Neuronal stem cell (in vitro differentiated cells): Measurements from ENCODE around the gene ACP3.
A peak's percentile ranks its signal among the peaks of the same experiment; 100 is the strongest.
"Not testable (repeated sequence)": the region's sequence is repeated elsewhere in the genome, so short reads cannot be mapped to it uniquely, and the experiment has no call there.

Experiments
- DNase-seq: peaks from one replicate; pipeline ENCODE4 v3.0.0-alpha.2; 2013; ENCODE audit warnings: low spot score
- H2AFZ ChIP-seq: one replicate; pipeline ENCODE4 v1.6.1; 2013; ENCODE audit warnings: mild to moderate bottlenecking, low read length, inconsistent platforms
- H2AK5ac ChIP-seq: 2 replicates; pipeline ENCODE4 v1.6.1; 2013; ENCODE audit warnings: low read depth, mild to moderate bottlenecking, inconsistent platforms, low read length, moderate library complexity, mixed read lengths
- H2BK120ac ChIP-seq: 2 replicates; pipeline ENCODE4 v1.6.1; 2013; ENCODE audit warnings: low read depth, mild to moderate bottlenecking, inconsistent platforms, low read length, moderate library complexity, mixed read lengths
- H2BK12ac ChIP-seq: one replicate; pipeline ENCODE4 v1.6.1; 2013; ENCODE audit warnings: low read length, inconsistent platforms
- H2BK15ac ChIP-seq: 2 replicates; pipeline ENCODE4 v1.6.1; 2013; ENCODE audit warnings: mild to moderate bottlenecking, low read length, inconsistent platforms, mixed read lengths
- H2BK5ac ChIP-seq: one replicate; pipeline ENCODE4 v1.6.1; 2013; ENCODE audit warnings: inconsistent platforms, mild to moderate bottlenecking, low read length, moderate library complexity
- H3K14ac ChIP-seq: one replicate; pipeline ENCODE4 v1.6.1; 2013; ENCODE audit warnings: low read length, inconsistent platforms
- H3K18ac ChIP-seq: 2 replicates; pipeline ENCODE4 v1.6.1; 2013; ENCODE audit warnings: low read length, inconsistent platforms
- H3K23ac ChIP-seq: 2 replicates; pipeline ENCODE4 v1.6.1; 2013; ENCODE audit warnings: low read depth, mild to moderate bottlenecking, mixed read lengths, low read length, inconsistent platforms; ENCODE audit not compliant: poor library complexity
- H3K27ac ChIP-seq: replicated peaks from 3 replicates; pipeline ENCODE4 v1.5.1; 2013; ENCODE audit warnings: low read length, inconsistent platforms
- H3K27me3 ChIP-seq, 3 experiments: 2 replicates each; pipeline ENCODE4 v1.6.1; 2013; ENCODE audit warnings: low read length in 3 of 3, mild to moderate bottlenecking in 2 of 3, inconsistent platforms in 1 of 3, low read depth in 1 of 3, mixed read lengths in 1 of 3, moderate library complexity in 1 of 3; ENCODE audit not compliant: control insufficient read depth in 3 of 3, insufficient read depth in 3 of 3
- H3K36me3 ChIP-seq, 2 donors: replicated peaks in 1 of 2; 2 replicates each; pipeline ENCODE4 v1.6.1; 2013; ENCODE audit warnings: low read length in 2 of 2; ENCODE audit not compliant: control insufficient read depth in 2 of 2, insufficient read depth in 2 of 2
- H3K4ac ChIP-seq: 2 replicates; pipeline ENCODE4 v1.6.1; 2013; ENCODE audit warnings: inconsistent platforms, mild to moderate bottlenecking, low read length, moderate library complexity
- H3K4me1 ChIP-seq, 2 donors: 1 replicate in 1 of 2; 2 replicates in 1 of 2; pipeline ENCODE4 v1.6.1; 2013; ENCODE audit warnings: low read length in 2 of 2, low read depth in 1 of 2; ENCODE audit not compliant: control insufficient read depth in 2 of 2, insufficient read depth in 1 of 2
- H3K4me2 ChIP-seq: one replicate; pipeline ENCODE4 v1.6.1; 2013; ENCODE audit warnings: mild to moderate bottlenecking, low read length, inconsistent platforms; ENCODE audit not compliant: insufficient read depth, poor library complexity, severe bottlenecking
- H3K4me3 ChIP-seq, 2 donors: 2 replicates each; pipeline ENCODE4 v1.5.1; 2013; ENCODE audit warnings: low read length in 2 of 2, mild to moderate bottlenecking in 2 of 2, inconsistent platforms in 1 of 2, moderate library complexity in 1 of 2
- H3K79me1 ChIP-seq: one replicate; pipeline ENCODE4 v1.6.1; 2013; ENCODE audit warnings: low read depth, mild to moderate bottlenecking, inconsistent platforms, low read length, moderate library complexity
- H3K9ac ChIP-seq: one replicate; pipeline ENCODE4 v1.6.1; 2013; ENCODE audit warnings: mild to moderate bottlenecking, low read depth, low read length, inconsistent platforms; ENCODE audit not compliant: poor library complexity
- H3K9me3 ChIP-seq, 2 donors: replicated peaks in 1 of 2; 2 replicates each; pipeline versions ENCODE3 to v1.6.1; 2013; ENCODE audit warnings: low read length in 2 of 2, mild to moderate bottlenecking in 2 of 2, inconsistent platforms in 1 of 2, low read depth in 1 of 2, mixed read lengths in 1 of 2, moderate library complexity in 1 of 2; ENCODE audit not compliant: control insufficient read depth in 2 of 2, insufficient read depth in 1 of 2
- H4K8ac ChIP-seq: one replicate; pipeline ENCODE4 v1.6.1; 2013; ENCODE audit warnings: low read depth, mild to moderate bottlenecking, inconsistent platforms, low read length, moderate library complexity
- H4K91ac ChIP-seq: one replicate; pipeline ENCODE4 v1.6.1; 2013; ENCODE audit warnings: low read length, low read depth, mild to moderate bottlenecking, inconsistent platforms; ENCODE audit not compliant: poor library complexity
- WGBS, 2 donors: extraction: QIAGEN DNeasy Blood & Tissue Kit; methylation state at CpG; one replicate each; pipeline ENCODE4 v1.1.7; 2013; ENCODE audit warnings: missing lambda C conversion rate in 2 of 2, mixed read lengths in 1 of 2; ENCODE audit not compliant: insufficient read length in 2 of 2, insufficient replicate concordance in 1 of 2; ENCODE audit errors: extremely low coverage in 2 of 2; 5-methylcytosine and 5-hydroxymethylcytosine counted together

Gene ACP3

GRCh38 chr3:132382688-132383194 lies 65.5 kb downstream of the ACP3 start:
- Histone ChIP-seq H3K9ac (no peak overlapping the region), H3K4me2 (no peak overlapping the region), H2AK5ac (no peak overlapping the region), H4K91ac (no peak overlapping the region), H3K9me3 (peaks cover 0 to 2% of the 10 kb centered on the region in 2 donors), H2BK15ac (no peak overlapping the region), H3K27me3 (peaks cover 0 to 5% (median 0%) of the 10 kb centered on the region in 3 experiments), H3K27ac (no peak overlapping the region), H4K8ac (no peak overlapping the region), H2BK5ac (no peak overlapping the region), H3K4me3 (no peak overlapping the region), H3K23ac (no peak overlapping the region), H3K18ac (peak overlapping the region; percentile 11), H3K4me1 (peaks cover 10 to 11% of the 10 kb centered on the region in 2 donors), H3K79me1 (no peaks in the 10 kb centered on the region), H2BK12ac (no peak overlapping the region), H2BK120ac (no peak overlapping the region), H3K36me3 (no peaks in the 10 kb centered on the region), H2AFZ (peak overlapping the region; percentile 29), H3K4ac (no peak overlapping the region), H3K14ac (peak overlapping the region; percentile 10)
- DNase-seq, result no peak

- Histone ChIP-seq H3K4me2 (no peak overlapping the region), H3K4me3 (no peak overlapping the region), H3K23ac (no peak overlapping the region), H3K4ac (no peak overlapping the region), H2BK12ac (no peak overlapping the region), H3K18ac (no peak overlapping the region), H3K9ac (no peak overlapping the region), H3K9me3 (peaks cover 0 to 2% of the 10 kb centered on the region in 2 donors), H3K27me3 (peaks cover 0 to 5% (median 0%) of the 10 kb centered on the region in 3 experiments), H3K4me1 (peaks cover 10 to 11% of the 10 kb centered on the region in 2 donors), H3K79me1 (no peaks in the 10 kb centered on the region), H2BK5ac (no peak overlapping the region), H2AK5ac (no peak overlapping the region), H4K91ac (no peak overlapping the region), H2AFZ (no peak overlapping the region), H4K8ac (no peak overlapping the region), H3K14ac (no peak overlapping the region), H3K36me3 (no peaks in the 10 kb centered on the region), H2BK120ac (no peak overlapping the region), H2BK15ac (no peak overlapping the region), H3K27ac (no peak overlapping the region)
- no peak for DNase-seq
- no CpG with 5 or more reads among the region's 8 CpGs for WGBS, 2 donors
These were observed 69.1 kb downstream of the ACP3 start for GRCh38 chr3:132386259-132386658.

- not testable (repeated sequence) for H3K18ac ChIP-seq, H3K4ac ChIP-seq, H2AFZ ChIP-seq, H3K9me3 ChIP-seq, H3K79me1 ChIP-seq, H3K9ac ChIP-seq, H2BK12ac ChIP-seq, H3K27me3 ChIP-seq, H2BK5ac ChIP-seq, H4K91ac ChIP-seq, H3K4me2 ChIP-seq, H2BK15ac ChIP-seq, H2BK120ac ChIP-seq, H2AK5ac ChIP-seq, H3K27ac ChIP-seq, H3K36me3 ChIP-seq, H3K14ac ChIP-seq, DNase-seq, H3K23ac ChIP-seq, H3K4me1 ChIP-seq, H4K8ac ChIP-seq, H3K4me3 ChIP-seq
- WGBS, 2 donors, result no CpG with 5 or more reads among the region's 1 CpG
These were observed 75.5 kb downstream of the ACP3 start for GRCh38 chr3:132392675-132393074.

GRCh38 chr3:132394320-132394719 lies 77.1 kb downstream of the ACP3 start:
- Histone ChIP-seq H3K18ac (no peak overlapping the region), H3K4ac (no peak overlapping the region), H4K8ac (no peak overlapping the region), H3K9ac (no peak overlapping the region), H4K91ac (no peak overlapping the region), H3K14ac (no peak overlapping the region), H2BK15ac (no peak overlapping the region), H3K4me2 (no peak overlapping the region), H3K9me3 (no peaks in the 10 kb centered on the region), H2BK12ac (no peak overlapping the region), H2BK120ac (no peak overlapping the region), H3K23ac (no peak overlapping the region), H2BK5ac (no peak overlapping the region), H3K79me1 (no peaks in the 10 kb centered on the region), H3K27ac (no peak overlapping the region), H3K4me3 (no peak overlapping the region), H2AK5ac (no peak overlapping the region), H2AFZ (no peak overlapping the region), H3K27me3 (no peaks in the 10 kb centered on the region), H3K36me3 (no peaks in the 10 kb centered on the region), H3K4me1 (no peaks in the 10 kb centered on the region)
- DNase-seq, result no peak
- no CpG with 5 or more reads among the region's 2 CpGs for WGBS, 2 donors
